PC-9 (cell line): ENCODE data around the gene SHISA7.

ENCODE experiments used
- EZH2 ChIP-seq: fragments of 200-600 bp; sonication (generic); IDR thresholded peaks from 2 replicates; pipeline ENCODE4 v1.8.0; 2017; ENCODE audit warnings: antibody characterized with exemption, low read depth
- TF ChIP-seq, protein P1 (sequence below): fragments of 200-600 bp; sonication (generic); conservative IDR thresholded peaks from 2 replicates; pipeline ENCODE4 v1.6.1; 2017; ENCODE audit warnings: mixed run types, antibody characterized with exemption, mild to moderate bottlenecking, moderate library complexity

DNA sequence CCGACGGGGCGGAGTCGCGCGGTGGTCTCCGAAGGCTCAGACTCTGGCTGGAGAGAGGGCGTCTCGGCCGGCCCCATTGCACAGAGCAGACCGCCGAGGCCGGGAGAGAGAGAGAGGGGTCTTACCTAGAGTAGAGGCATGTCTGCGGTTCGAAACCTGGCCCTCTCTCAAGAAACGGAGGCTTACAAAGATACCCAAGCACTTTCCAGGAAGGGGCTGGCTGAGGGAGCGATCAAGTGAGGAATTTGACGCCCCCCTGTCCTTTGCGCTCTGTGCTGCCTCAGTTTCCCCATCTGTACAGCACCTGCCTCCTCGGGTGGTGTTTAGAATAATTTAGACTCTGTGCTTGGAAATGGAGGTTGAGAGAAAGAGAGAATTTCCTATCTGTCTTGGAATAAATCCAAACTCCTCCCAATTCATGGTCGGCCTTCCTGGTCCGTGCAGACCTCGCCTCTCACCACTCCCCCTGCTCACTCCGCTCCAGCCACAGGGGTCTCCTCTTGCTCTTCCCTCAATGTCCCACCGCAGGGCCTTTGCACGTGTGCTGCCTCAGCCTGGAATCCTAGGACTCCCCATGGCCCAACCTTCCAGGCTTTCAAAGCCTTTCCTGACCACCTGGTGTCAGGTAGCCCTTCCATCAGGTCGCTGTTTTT lies 19.0 kb upstream of the SHISA7 start:
- TF ChIP-seq, protein P1, sequence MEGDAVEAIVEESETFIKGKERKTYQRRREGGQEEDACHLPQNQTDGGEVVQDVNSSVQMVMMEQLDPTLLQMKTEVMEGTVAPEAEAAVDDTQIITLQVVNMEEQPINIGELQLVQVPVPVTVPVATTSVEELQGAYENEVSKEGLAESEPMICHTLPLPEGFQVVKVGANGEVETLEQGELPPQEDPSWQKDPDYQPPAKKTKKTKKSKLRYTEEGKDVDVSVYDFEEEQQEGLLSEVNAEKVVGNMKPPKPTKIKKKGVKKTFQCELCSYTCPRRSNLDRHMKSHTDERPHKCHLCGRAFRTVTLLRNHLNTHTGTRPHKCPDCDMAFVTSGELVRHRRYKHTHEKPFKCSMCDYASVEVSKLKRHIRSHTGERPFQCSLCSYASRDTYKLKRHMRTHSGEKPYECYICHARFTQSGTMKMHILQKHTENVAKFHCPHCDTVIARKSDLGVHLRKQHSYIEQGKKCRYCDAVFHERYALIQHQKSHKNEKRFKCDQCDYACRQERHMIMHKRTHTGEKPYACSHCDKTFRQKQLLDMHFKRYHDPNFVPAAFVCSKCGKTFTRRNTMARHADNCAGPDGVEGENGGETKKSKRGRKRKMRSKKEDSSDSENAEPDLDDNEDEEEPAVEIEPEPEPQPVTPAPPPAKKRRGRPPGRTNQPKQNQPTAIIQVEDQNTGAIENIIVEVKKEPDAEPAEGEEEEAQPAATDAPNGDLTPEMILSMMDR = no peak
- no peak for TF ChIP-seq EZH2
